ENCODE data around the gene FAM131B.

GRCh38 chr7:143329471-143330170 is 32.9 kb downstream of the FAM131B start:
- TF ChIP-seq CTCF (IDR thresholded peaks at IDR 0.05), result no peak
- no peak for TF ChIP-seq POLR2A (IDR thresholded peaks at IDR 0.05)

Measured in lower leg skin (tissue), 3 donors.